Gastroesophageal sphincter (tissue), 4 donors: ENCODE measurements around the gene TNRC6B. TPM values are rescaled to one million over a fixed set of nuclear protein-coding genes. Genes with fewer than 3 reads are reported as not detected.
A peak's percentile ranks its signal among the peaks of the same experiment; 100 is the strongest.

ENCODE experiments used
- ATAC-seq: fragments of 150-250 bp; one replicate; pipeline ENCODE4 v1.9.1; 2016; ENCODE audit warnings: mild to moderate bottlenecking, moderate library complexity
- H3K27ac ChIP-seq, 4 donors: fragments of 200-600 bp; sonication (generic) in 3 of 4; 1 replicate in 3 of 4; 2 replicates in 1 of 4; pipeline ENCODE4 v1.5.1; 2016 to 2019
- H3K27me3 ChIP-seq: fragments of 200-600 bp; sonication (generic); one replicate; pipeline ENCODE4 v1.5.1; 2019
- H3K36me3 ChIP-seq, 2 donors: fragments of 200-600 bp; sonication (generic); one replicate each; pipeline ENCODE4 v1.5.1; 2019; ENCODE audit warnings: control low read depth in 1 of 2
- H3K4me1 ChIP-seq, 3 donors: fragments of 200-600 bp; sonication (generic); 1 replicate in 2 of 3; 2 replicates in 1 of 3; pipeline ENCODE4 v1.5.1; 2016 to 2019; ENCODE audit warnings: control low read depth in 2 of 3
- H3K4me3 ChIP-seq, 2 donors: fragments of 200-600 bp; sonication (generic); one replicate each; pipeline ENCODE4 v1.5.1; 2019; ENCODE audit warnings: mild to moderate bottlenecking in 1 of 2, moderate library complexity in 1 of 2
- H3K9me3 ChIP-seq, 3 donors: fragments of 200-600 bp; sonication (generic); one replicate each; pipeline ENCODE4 v1.5.1; 2017 to 2019; ENCODE audit warnings: control low read depth in 2 of 3
- EP300 ChIP-seq: sonication (generic); formaldehyde crosslinking; IDR thresholded peaks from one replicate; pipeline ENCODE4 v1.6.1; 2017; ENCODE audit warnings: antibody characterized with exemption, mild to moderate bottlenecking
- POLR2A ChIP-seq, 2 donors: fragments of 450-650 bp; IDR thresholded peaks; one replicate each; pipeline ENCODE4 v1.6.1; 2017; ENCODE audit warnings: antibody characterized with exemption in 2 of 2, mild to moderate bottlenecking in 2 of 2, moderate library complexity in 1 of 2
- POLR2AphosphoS5 ChIP-seq: sonication (generic); formaldehyde crosslinking; IDR thresholded peaks from one replicate; pipeline ENCODE4 v1.6.1; 2017; ENCODE audit warnings: antibody characterized with exemption
- WGBS, 2 donors: methylation state at CpG; one replicate each; pipeline ENCODE4 v1.1.5; 2018; ENCODE audit warnings: low coverage in 1 of 2; 5-methylcytosine and 5-hydroxymethylcytosine counted together
- total RNA-seq, 4 donors: library from RNA; depleted of rRNA; stranded (reverse); fragments of >200 nt; gene quantifications; one replicate each; pipeline ENCODE4 v1.1.0, GENCODE V29; 2016
- TF ChIP-seq, protein P1 (sequence below), 4 experiments: fragments of 200-600 bp in 2 of 4; fragments of 450-650 bp in 2 of 4; sonication (generic) in 1 of 4; IDR thresholded peaks; one replicate each; pipeline ENCODE4 v1.5.1; 2017 to 2019; ENCODE audit warnings: antibody characterized with exemption in 4 of 4, mild to moderate bottlenecking in 2 of 4, moderate library complexity in 2 of 4

TNRC6B gene
- total RNA-seq, 4 donors from 2014 or later: 32.4 to 71.2 (median 60.7) TPM

DNA sequence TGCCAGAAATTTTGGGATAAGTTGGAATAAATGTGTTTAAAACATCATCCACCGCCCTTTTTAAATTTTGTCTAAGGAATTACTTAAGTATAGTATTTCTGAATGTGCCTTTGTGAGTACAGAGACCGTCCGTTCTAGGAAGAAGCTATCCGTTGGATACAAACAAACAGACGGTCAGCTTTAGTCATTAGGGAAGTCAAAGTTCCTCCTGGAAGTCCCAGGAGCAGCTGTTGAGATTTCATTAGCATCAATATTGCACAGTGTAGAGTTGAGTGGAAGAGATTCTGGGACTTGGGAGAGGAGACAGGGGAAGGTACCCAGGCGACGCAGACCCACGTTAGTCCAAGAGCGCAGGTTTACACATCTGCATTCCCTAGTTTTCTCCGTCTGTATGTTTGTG lies 152.9 kb downstream of the TNRC6B start:
- no peak for ATAC-seq
- 69 to 86% methylated on average over 8 to 10 of the region's 10 CpGs for WGBS, 2 donors

DNA sequence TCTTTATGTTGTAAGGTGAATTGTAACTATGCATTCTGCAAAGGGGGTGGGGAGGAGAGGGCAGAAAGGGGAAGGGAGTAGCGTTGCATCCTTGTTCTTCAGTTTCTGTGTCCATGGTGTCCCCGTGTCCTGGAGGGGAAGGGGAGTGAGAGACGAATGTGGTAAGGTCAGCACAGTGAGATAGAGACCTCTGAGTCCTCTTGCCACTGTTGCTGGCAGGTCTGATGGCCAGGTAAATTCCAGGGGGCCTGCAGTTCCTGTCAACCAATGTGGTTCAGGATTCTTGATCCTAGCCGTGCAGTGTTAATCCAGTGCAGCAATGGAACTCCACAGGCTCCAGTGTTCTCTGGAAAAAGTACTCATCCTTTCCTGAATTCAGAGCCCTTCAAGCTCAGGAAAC lies 154.0 kb downstream of the TNRC6B start:
- ATAC-seq: no peak
- H3K9me3 ChIP-seq: no peaks in the 10 kb centered on the region
- 52 to 60% methylated on average over 1 to 4 of the region's 4 CpGs for WGBS, 2 donors
- TF ChIP-seq, protein P1, sequence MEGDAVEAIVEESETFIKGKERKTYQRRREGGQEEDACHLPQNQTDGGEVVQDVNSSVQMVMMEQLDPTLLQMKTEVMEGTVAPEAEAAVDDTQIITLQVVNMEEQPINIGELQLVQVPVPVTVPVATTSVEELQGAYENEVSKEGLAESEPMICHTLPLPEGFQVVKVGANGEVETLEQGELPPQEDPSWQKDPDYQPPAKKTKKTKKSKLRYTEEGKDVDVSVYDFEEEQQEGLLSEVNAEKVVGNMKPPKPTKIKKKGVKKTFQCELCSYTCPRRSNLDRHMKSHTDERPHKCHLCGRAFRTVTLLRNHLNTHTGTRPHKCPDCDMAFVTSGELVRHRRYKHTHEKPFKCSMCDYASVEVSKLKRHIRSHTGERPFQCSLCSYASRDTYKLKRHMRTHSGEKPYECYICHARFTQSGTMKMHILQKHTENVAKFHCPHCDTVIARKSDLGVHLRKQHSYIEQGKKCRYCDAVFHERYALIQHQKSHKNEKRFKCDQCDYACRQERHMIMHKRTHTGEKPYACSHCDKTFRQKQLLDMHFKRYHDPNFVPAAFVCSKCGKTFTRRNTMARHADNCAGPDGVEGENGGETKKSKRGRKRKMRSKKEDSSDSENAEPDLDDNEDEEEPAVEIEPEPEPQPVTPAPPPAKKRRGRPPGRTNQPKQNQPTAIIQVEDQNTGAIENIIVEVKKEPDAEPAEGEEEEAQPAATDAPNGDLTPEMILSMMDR (IDR thresholded peaks at IDR 0.05): no peak
- no peak for TF ChIP-seq POLR2A (IDR thresholded peaks at IDR 0.05)
- peaks cover 0 to 21% of the 10 kb centered on the region in 2 donors for H3K36me3 ChIP-seq
- no peak overlapping the region for H3K4me3 ChIP-seq
- H3K27ac ChIP-seq: peak overlapping the region in 2 of 4 donors; percentile 15 to 24
- H3K27me3 ChIP-seq: no peaks in the 10 kb centered on the region
- peaks cover 0 to 13% (median 0%) of the 10 kb centered on the region in 3 donors for H3K4me1 ChIP-seq

More for the DNA sequence above, 152.9 kb downstream of the TNRC6B start:
- Histone ChIP-seq H3K4me3 (no peak overlapping the region), H3K9me3 (no peaks in the 10 kb centered on the region), H3K36me3 (peaks cover 0 to 23% of the 10 kb centered on the region in 2 donors), H3K4me1 (peaks cover 0 to 15% (median 0%) of the 10 kb centered on the region in 3 donors), H3K27me3 (no peaks in the 10 kb centered on the region), H3K27ac (no peak overlapping the region)
- TF ChIP-seq, protein P1 (IDR thresholded peaks at IDR 0.05): no peak
- no peak for TF ChIP-seq EP300
- no peak for TF ChIP-seq POLR2A (IDR thresholded peaks at IDR 0.05)
- no peak for TF ChIP-seq POLR2AphosphoS5

DNA sequence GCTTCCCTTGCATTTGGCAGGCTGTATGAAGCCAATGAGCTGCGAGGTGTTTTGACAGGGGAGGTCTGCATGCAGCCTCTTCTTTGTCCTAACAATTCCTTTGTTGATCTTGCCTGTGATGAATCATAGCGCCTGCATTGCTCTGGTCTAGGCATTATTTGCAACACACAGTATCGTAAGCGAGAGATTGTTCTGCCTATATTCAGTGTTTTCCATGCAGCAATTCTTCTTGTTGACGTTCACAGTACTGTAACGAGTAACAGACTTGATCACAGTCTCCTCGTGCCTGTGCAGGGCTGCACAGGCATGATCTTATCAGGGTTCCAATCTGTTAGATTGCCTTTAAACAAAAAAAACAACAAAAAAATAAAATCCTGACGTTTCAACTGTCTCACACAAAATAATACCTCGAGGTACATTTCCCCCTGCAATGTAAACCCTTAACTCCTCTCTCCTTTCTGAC lies 154.6 kb downstream of the TNRC6B start:
- no peak overlapping the region for H3K4me3 ChIP-seq
- no peak for ATAC-seq

DNA sequence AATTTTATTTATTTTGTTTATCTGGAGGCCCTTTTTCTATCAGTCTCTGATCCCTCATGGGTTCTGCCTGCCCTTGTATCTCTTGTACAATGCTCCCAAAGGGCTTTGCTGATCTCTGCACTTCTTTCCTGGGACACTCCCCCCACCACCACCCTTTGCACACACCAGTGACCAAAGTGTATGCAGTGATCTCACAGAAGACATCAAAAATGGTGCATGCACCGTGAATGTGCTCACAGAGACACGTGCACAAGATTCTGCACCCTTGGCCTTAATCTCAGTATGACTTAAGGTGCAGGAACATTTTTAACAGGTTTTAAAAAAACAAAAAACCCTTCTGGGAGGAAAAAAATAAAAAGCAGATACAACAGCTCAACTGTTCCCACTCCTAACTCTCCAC lies 156.3 kb downstream of the TNRC6B start:
- Histone ChIP-seq H3K4me1 (peaks cover 0 to 5% (median 0%) of the 10 kb centered on the region in 3 donors), H3K27ac (no peak overlapping the region), H3K36me3 (peaks cover 0 to 21% of the 10 kb centered on the region in 2 donors), H3K9me3 (no peaks in the 10 kb centered on the region), H3K27me3 (no peaks in the 10 kb centered on the region), H3K4me3 (no peak overlapping the region)
- TF ChIP-seq POLR2A (IDR thresholded peaks at IDR 0.05): no peak
- TF ChIP-seq EP300: no peak
- WGBS, 2 donors: 80% methylated on average over 1 of the region's 2 CpGs; no CpG with 5 or more reads in 1 of the 2 donors
- ATAC-seq: no peak

More for the DNA sequence above, 154.6 kb downstream of the TNRC6B start:
- Histone ChIP-seq H3K27ac (peak overlapping the region in 2 of 4 donors; percentile 15 to 24), H3K4me1 (peaks cover 0 to 6% (median 0%) of the 10 kb centered on the region in 3 donors), H3K9me3 (no peaks in the 10 kb centered on the region), H3K36me3 (peaks cover 0 to 21% of the 10 kb centered on the region in 2 donors), H3K27me3 (no peaks in the 10 kb centered on the region)
- WGBS, 2 donors: 31 to 64% methylated on average over 9 of the region's 9 CpGs
- TF ChIP-seq EP300: no peak
- TF ChIP-seq, protein P1 (IDR thresholded peaks at IDR 0.05): no peak
- TF ChIP-seq POLR2AphosphoS5: no peak
- TF ChIP-seq POLR2A (IDR thresholded peaks at IDR 0.05): no peak

DNA sequence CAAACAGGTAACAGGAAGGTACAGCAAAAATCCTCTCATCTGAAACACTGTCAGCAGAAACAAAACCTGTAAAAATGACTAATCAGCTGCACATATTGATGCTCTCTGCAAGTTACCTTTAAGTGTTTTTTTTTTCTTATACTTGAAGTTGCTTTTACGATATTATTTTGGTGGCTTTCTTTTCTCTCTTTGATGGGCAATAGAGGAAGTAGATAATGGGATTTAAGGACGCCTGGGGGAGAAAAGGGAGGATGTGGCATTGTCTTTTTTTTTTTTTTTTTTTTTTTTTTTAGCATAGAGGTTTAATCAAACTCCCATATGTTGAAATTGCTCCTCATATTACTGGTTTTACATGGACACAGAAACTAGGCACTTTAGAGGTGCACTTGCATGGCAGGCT lies 157.2 kb downstream of the TNRC6B start:
- Histone ChIP-seq H3K4me3 (no peak overlapping the region), H3K4me1 (peaks cover 0 to 5% (median 0%) of the 10 kb centered on the region in 3 donors), H3K9me3 (no peaks in the 10 kb centered on the region), H3K36me3 (peaks cover 0 to 21% of the 10 kb centered on the region in 2 donors), H3K27ac (no peak overlapping the region), H3K27me3 (no peaks in the 10 kb centered on the region)
- no peak for ATAC-seq
- TF ChIP-seq POLR2AphosphoS5 (no peak), POLR2A (IDR thresholded peaks at IDR 0.05) (no peak), EP300 (no peak)
- TF ChIP-seq, protein P1 (IDR thresholded peaks at IDR 0.05): no peak
- WGBS, 2 donors: 34 to 63% methylated on average over 2 of the region's 2 CpGs
